GM12874 (cell line): ENCODE measurements around the gene POR.

ENCODE experiments used
- TF ChIP-seq, protein P1 (sequence below): IDR thresholded peaks from 2 replicates; pipeline ENCODE4 v1.5.1; 2011; ENCODE audit warnings: low read depth, mild to moderate bottlenecking, control low read depth, low read length, moderate library complexity; ENCODE audit not compliant: insufficient read depth

POR gene

GRCh38 chr7:75880242-75880641 is 34.7 kb upstream of the POR start:
- TF ChIP-seq, protein P1, sequence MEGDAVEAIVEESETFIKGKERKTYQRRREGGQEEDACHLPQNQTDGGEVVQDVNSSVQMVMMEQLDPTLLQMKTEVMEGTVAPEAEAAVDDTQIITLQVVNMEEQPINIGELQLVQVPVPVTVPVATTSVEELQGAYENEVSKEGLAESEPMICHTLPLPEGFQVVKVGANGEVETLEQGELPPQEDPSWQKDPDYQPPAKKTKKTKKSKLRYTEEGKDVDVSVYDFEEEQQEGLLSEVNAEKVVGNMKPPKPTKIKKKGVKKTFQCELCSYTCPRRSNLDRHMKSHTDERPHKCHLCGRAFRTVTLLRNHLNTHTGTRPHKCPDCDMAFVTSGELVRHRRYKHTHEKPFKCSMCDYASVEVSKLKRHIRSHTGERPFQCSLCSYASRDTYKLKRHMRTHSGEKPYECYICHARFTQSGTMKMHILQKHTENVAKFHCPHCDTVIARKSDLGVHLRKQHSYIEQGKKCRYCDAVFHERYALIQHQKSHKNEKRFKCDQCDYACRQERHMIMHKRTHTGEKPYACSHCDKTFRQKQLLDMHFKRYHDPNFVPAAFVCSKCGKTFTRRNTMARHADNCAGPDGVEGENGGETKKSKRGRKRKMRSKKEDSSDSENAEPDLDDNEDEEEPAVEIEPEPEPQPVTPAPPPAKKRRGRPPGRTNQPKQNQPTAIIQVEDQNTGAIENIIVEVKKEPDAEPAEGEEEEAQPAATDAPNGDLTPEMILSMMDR: no peak

DNA sequence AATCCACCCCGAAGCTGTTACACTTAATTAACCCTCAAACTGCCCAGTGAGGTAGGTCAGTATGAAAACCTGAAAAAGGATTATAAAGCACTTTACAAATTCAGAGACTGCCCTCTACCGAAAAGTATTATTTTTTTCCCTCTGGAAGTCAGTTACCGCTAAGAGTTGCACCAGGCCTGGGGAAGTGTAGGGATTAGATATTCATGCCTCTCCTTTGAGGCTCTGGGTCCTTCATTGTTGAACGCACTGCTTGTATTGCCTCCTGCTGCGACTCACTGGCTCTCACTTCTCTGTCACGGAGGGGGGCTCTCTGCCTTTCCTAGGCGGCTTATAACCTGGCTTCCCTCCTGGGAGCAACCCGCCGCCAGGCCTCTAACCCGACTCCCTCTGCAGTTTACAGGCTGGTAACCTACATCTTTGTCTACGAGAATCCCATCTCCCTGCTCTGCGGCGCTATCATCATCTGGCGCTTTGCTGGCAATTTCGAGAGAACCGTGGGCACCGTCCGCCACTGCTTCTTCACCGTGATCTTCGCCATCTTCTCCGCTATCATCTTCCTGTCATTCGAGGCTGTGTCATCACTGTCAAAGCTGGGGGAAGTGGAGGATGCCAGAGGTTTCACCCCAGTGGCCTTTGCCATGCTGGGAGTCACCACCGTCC is 33.4 kb upstream of the POR start:
- TF ChIP-seq, protein P1: no peak

- TF ChIP-seq, protein P1: no peak
These were observed 30.5 kb upstream of the POR start for GRCh38 chr7:75884476-75884875.

DNA sequence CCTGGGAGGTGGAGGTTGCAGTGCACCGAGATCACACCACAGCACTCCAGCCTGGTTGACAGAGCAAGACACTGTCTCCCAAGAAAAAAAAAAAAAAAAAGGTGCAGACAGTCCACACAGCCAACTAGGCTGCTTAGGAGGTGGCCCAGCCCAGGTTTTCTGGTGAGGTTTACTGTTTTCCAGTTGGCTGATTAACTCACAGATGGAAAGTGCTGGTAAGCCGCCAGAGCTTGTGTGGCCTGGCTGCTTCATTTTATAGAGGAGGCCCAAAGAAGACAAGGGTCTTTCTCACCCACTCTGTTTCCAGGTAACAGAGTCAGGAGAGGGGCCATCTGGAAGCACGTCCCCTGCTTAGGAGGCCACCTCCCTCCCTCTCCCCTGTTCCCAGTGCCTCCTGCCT is 29.9 kb upstream of the POR start:
- TF ChIP-seq, protein P1: no peak

DNA sequence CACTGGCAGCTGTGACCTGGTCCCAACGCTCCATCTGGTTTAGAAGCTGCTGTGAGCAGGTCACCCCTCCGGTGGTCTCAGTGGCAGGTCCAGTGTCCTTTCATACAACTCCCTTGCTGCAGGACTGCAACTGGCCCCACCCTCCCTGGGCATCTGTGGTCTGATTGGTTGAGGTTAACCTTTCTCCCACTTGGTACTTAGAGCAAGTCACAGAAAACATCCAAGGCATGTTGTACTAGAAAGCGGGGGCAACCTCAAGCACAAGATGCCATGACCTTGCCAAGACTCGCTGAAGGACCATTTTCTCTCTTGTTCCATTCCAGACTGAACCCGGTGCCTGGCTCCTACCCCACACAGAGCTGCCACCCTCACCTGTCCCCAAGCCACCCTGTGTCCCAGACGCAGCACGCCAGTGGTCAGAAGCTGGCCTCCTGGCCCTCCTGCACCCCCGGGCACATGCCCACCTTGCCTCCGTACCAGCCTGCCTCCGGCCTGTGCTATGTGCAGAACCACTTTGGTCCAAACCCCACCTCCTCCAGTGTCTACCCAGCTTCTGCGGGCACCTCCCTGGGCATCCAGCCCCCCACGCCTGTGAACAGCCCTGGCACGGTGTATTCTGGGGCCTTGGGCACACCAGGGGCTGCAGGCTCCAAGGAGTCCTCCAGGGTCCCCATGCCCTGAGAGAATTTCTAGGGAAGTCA is 27.1 kb upstream of the POR start:
- TF ChIP-seq, protein P1: no peak

- TF ChIP-seq, protein P1: no peak
These were observed 26.3 kb upstream of the POR start for GRCh38 chr7:75888464-75889222.

DNA sequence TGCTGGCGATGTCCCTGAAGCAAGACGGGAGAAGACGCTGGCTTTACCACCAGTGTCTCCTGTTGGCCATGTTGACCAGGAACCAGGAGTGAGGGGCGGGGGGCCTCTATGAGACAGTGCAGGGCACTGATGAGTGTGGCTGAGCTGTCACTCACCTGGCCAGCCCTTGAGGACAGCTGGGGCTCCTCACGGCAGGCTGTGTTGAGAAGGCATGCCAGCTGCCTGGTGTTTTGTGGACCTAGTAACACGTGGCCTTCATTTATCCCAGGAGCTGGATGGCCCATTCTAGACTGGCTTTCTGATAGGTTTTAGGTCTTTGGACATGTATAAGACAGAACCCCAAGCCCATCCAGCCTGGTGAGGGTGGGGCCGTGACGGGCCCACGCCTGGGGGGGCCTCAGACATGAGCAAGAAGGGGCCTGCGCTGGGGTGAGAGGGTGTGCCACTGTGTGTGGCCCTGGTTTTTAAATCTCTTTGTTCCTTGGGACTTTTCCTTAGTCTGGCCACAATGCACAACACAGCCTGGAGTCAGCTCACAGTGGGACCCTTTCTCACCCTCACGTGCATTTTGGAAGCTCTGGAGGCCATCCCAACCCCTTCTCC is 25.6 kb upstream of the POR start:
- TF ChIP-seq, protein P1: no peak
